ENCODE measurements around the gene RIMS1. TPM values are rescaled to one million over a fixed set of nuclear protein-coding genes. Genes with fewer than 3 reads are reported as not detected.

The RIMS1 gene
- total RNA-seq, 1 experiment from 2014 or later, result not detected

- no peak overlapping the region for H3K27ac ChIP-seq (ENCODE audit: low read length)
- H3K9me3 ChIP-seq (ENCODE audit: low read length), result no peaks in the 10 kb centered on the region
- no peak overlapping the region for H3K9ac ChIP-seq (ENCODE audit: low read length)
- no peak overlapping the region for H2AFZ ChIP-seq (ENCODE audit: low read length)
- H3K36me3 ChIP-seq (ENCODE audit: insufficient read depth, low read length), result no peaks in the 10 kb centered on the region
- H3K9me2 ChIP-seq (replicated peaks; ENCODE audit: insufficient read depth, low read length), result no peaks in the 10 kb centered on the region
- no peak overlapping the region for H3K4me2 ChIP-seq (ENCODE audit: low read depth, low read length, poor library complexity, severe bottlenecking)
- H3K4me1 ChIP-seq (ENCODE audit: low read length), result no peaks in the 10 kb centered on the region
- no peaks in the 10 kb centered on the region for H3K79me2 ChIP-seq (ENCODE audit: low read length)
- H3K4me3 ChIP-seq (ENCODE audit: low read length), result no peak overlapping the region
- no peaks in the 10 kb centered on the region for H4K20me1 ChIP-seq (ENCODE audit: insufficient read depth, low read depth, low read length)
- DNase-seq, result no peak
- H3K27me3 ChIP-seq (ENCODE audit: low read length), result no peaks in the 10 kb centered on the region
Measured at GRCh38 chr6:72238900-72239299, 352.6 kb downstream of the RIMS1 start.

DNA sequence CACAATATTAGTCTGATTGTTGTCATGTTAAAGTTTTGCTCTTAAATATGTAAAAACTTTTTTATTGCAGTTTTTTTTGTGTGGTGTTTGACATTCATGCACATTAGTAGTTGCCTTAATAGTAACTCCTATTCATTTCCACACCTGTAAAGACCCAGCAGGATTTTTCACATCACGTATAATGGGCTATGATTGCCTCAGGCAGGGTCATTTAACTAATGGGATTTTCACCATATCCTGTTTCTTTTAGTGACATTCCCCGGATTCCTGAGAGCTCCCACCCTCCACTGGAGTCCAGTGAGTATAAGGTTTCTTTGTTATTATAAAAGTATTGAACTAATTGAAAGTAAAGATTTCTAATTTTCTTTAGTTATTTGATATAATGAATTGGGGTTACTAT lies 359.2 kb downstream of the RIMS1 start:
- no peaks in the 10 kb centered on the region for H3K4me1 ChIP-seq (ENCODE audit: low read length)
- no peak overlapping the region for H3K4me3 ChIP-seq (ENCODE audit: low read length)
- no peaks in the 10 kb centered on the region for H3K9me3 ChIP-seq (ENCODE audit: low read length)
- H3K9ac ChIP-seq (ENCODE audit: low read length), result no peak overlapping the region
- no peak overlapping the region for H2AFZ ChIP-seq (ENCODE audit: low read length)
- no peaks in the 10 kb centered on the region for H3K79me2 ChIP-seq (ENCODE audit: low read length)
- H3K36me3 ChIP-seq (ENCODE audit: insufficient read depth, low read length), result no peaks in the 10 kb centered on the region
- DNase-seq, result no peak
- H3K27ac ChIP-seq (ENCODE audit: low read length), result no peak overlapping the region
- no peaks in the 10 kb centered on the region for H4K20me1 ChIP-seq (ENCODE audit: insufficient read depth, low read depth, low read length)
- H3K4me2 ChIP-seq (ENCODE audit: low read depth, low read length, poor library complexity, severe bottlenecking), result no peak overlapping the region
- no peaks in the 10 kb centered on the region for H3K27me3 ChIP-seq (ENCODE audit: low read length)
- H3K9me2 ChIP-seq (replicated peaks; ENCODE audit: insufficient read depth, low read length), result no peaks in the 10 kb centered on the region

DNA sequence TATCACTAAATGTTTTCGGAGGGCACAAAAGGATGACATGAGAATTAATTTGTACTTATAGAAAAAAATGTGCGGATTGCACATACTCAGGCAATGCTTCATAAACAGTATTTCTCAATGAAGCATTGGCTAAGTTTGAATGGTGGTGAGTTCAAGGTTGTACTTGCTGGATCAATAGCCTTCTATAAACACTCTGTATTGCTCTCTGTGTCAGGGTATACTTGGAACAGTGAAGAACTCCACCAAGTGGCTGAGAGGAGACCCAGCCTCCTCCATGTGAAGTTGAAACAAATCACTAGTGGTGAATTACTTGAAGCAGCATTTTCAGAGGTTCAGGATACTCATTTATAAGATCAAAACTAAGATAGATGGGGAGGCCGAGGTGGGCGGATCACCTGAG lies 360.6 kb downstream of the RIMS1 start:
- no peak for DNase-seq
- no peaks in the 10 kb centered on the region for H3K36me3 ChIP-seq (ENCODE audit: insufficient read depth, low read length)
- H3K4me2 ChIP-seq (ENCODE audit: low read depth, low read length, poor library complexity, severe bottlenecking), result no peak overlapping the region
- no peaks in the 10 kb centered on the region for H4K20me1 ChIP-seq (ENCODE audit: insufficient read depth, low read depth, low read length)
- H3K27me3 ChIP-seq (ENCODE audit: low read length), result no peaks in the 10 kb centered on the region
- H3K4me1 ChIP-seq (ENCODE audit: low read length), result no peaks in the 10 kb centered on the region
- H2AFZ ChIP-seq (ENCODE audit: low read length), result no peak overlapping the region
- no peak overlapping the region for H3K9ac ChIP-seq (ENCODE audit: low read length)
- no peaks in the 10 kb centered on the region for H3K79me2 ChIP-seq (ENCODE audit: low read length)
- H3K4me3 ChIP-seq (ENCODE audit: low read length), result no peak overlapping the region
- no peak overlapping the region for H3K27ac ChIP-seq (ENCODE audit: low read length)
- no peaks in the 10 kb centered on the region for H3K9me2 ChIP-seq (replicated peaks; ENCODE audit: insufficient read depth, low read length)
- no peaks in the 10 kb centered on the region for H3K9me3 ChIP-seq (ENCODE audit: low read length)

- Histone ChIP-seq H3K36me3 (ENCODE audit: insufficient read depth, low read length) (no peaks in the 10 kb centered on the region), H3K27ac (ENCODE audit: low read length) (no peak overlapping the region), H3K4me1 (ENCODE audit: low read length) (no peaks in the 10 kb centered on the region), H3K4me3 (ENCODE audit: low read length) (no peak overlapping the region), H3K9ac (ENCODE audit: low read length) (no peak overlapping the region), H2AFZ (ENCODE audit: low read length) (no peak overlapping the region), H3K9me3 (ENCODE audit: low read length) (no peaks in the 10 kb centered on the region), H3K27me3 (ENCODE audit: low read length) (no peaks in the 10 kb centered on the region), H3K4me2 (ENCODE audit: low read depth, low read length, poor library complexity, severe bottlenecking) (no peak overlapping the region), H4K20me1 (ENCODE audit: insufficient read depth, low read depth, low read length) (no peaks in the 10 kb centered on the region), H3K79me2 (ENCODE audit: low read length) (no peaks in the 10 kb centered on the region), H3K9me2 (replicated peaks; ENCODE audit: insufficient read depth, low read length) (no peaks in the 10 kb centered on the region)
- DNase-seq, result no peak
Measured at GRCh38 chr6:72248621-72249020, 362.3 kb downstream of the RIMS1 start.

- Histone ChIP-seq H2AFZ (ENCODE audit: low read length) (no peak overlapping the region), H3K9me3 (ENCODE audit: low read length) (no peaks in the 10 kb centered on the region), H3K9ac (ENCODE audit: low read length) (no peak overlapping the region), H3K27me3 (ENCODE audit: low read length) (no peaks in the 10 kb centered on the region), H3K79me2 (ENCODE audit: low read length) (no peaks in the 10 kb centered on the region), H3K36me3 (ENCODE audit: insufficient read depth, low read length) (no peaks in the 10 kb centered on the region), H3K4me2 (ENCODE audit: low read depth, low read length, poor library complexity, severe bottlenecking) (no peak overlapping the region), H3K4me1 (ENCODE audit: low read length) (no peaks in the 10 kb centered on the region), H3K27ac (ENCODE audit: low read length) (no peak overlapping the region), H4K20me1 (ENCODE audit: insufficient read depth, low read depth, low read length) (no peaks in the 10 kb centered on the region), H3K4me3 (ENCODE audit: low read length) (no peak overlapping the region), H3K9me2 (replicated peaks; ENCODE audit: insufficient read depth, low read length) (no peaks in the 10 kb centered on the region)
- DNase-seq, result no peak
Measured at GRCh38 chr6:72250664-72251063, 364.3 kb downstream of the RIMS1 start.

GRCh38 chr6:72260489-72260888 lies 374.1 kb downstream of the RIMS1 start:
- H3K4me2 ChIP-seq (ENCODE audit: low read depth, low read length, poor library complexity, severe bottlenecking), result no peak overlapping the region
- no peak overlapping the region for H2AFZ ChIP-seq (ENCODE audit: low read length)
- H3K4me3 ChIP-seq (ENCODE audit: low read length), result no peak overlapping the region
- H3K4me1 ChIP-seq (ENCODE audit: low read length), result no peaks in the 10 kb centered on the region
- no peaks in the 10 kb centered on the region for H3K79me2 ChIP-seq (ENCODE audit: low read length)
- DNase-seq, result no peak
- H3K9me3 ChIP-seq (ENCODE audit: low read length), result no peaks in the 10 kb centered on the region
- H3K9ac ChIP-seq (ENCODE audit: low read length), result no peak overlapping the region
- H3K27ac ChIP-seq (ENCODE audit: low read length), result no peak overlapping the region
- no peaks in the 10 kb centered on the region for H4K20me1 ChIP-seq (ENCODE audit: insufficient read depth, low read depth, low read length)
- no peaks in the 10 kb centered on the region for H3K27me3 ChIP-seq (ENCODE audit: low read length)
- no peaks in the 10 kb centered on the region for H3K9me2 ChIP-seq (replicated peaks; ENCODE audit: insufficient read depth, low read length)
- no peaks in the 10 kb centered on the region for H3K36me3 ChIP-seq (ENCODE audit: insufficient read depth, low read length)

- Histone ChIP-seq H3K9me3 (ENCODE audit: low read length) (no peaks in the 10 kb centered on the region), H3K27me3 (ENCODE audit: low read length) (no peaks in the 10 kb centered on the region), H3K9me2 (replicated peaks; ENCODE audit: insufficient read depth, low read length) (no peaks in the 10 kb centered on the region), H3K4me3 (ENCODE audit: low read length) (no peak overlapping the region), H3K36me3 (ENCODE audit: insufficient read depth, low read length) (no peaks in the 10 kb centered on the region), H3K4me2 (ENCODE audit: low read depth, low read length, poor library complexity, severe bottlenecking) (no peak overlapping the region), H3K27ac (ENCODE audit: low read length) (no peak overlapping the region), H3K4me1 (ENCODE audit: low read length) (no peaks in the 10 kb centered on the region), H4K20me1 (ENCODE audit: insufficient read depth, low read depth, low read length) (no peaks in the 10 kb centered on the region), H3K9ac (ENCODE audit: low read length) (no peak overlapping the region), H3K79me2 (ENCODE audit: low read length) (no peaks in the 10 kb centered on the region), H2AFZ (ENCODE audit: low read length) (no peak overlapping the region)
- no peak for DNase-seq
Measured at GRCh38 chr6:72261554-72261953, 375.2 kb downstream of the RIMS1 start.

DNA sequence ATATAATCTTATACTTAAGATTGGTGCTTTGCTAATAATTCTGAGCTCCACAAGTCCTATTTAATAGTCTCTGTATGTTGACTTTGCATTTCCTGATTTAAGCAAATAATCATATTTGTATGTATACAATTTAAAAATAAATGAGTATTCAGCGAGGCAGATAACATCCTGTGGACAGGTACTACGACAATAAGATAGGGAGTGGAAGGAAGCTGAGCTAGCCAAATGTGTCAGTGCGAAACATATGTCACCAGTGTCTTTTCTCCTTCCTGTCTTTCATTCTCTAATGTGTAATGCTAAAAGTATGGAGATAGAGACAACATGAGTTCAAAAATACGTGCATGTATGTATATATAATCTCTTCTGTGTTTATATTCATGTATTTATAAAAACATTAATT lies 375.9 kb downstream of the RIMS1 start:
- Histone ChIP-seq H3K36me3 (ENCODE audit: insufficient read depth, low read length) (no peaks in the 10 kb centered on the region), H3K9me3 (ENCODE audit: low read length) (no peaks in the 10 kb centered on the region), H3K79me2 (ENCODE audit: low read length) (no peaks in the 10 kb centered on the region), H3K9ac (ENCODE audit: low read length) (no peak overlapping the region), H3K27me3 (ENCODE audit: low read length) (no peaks in the 10 kb centered on the region), H2AFZ (ENCODE audit: low read length) (no peak overlapping the region), H3K4me1 (ENCODE audit: low read length) (no peaks in the 10 kb centered on the region), H3K27ac (ENCODE audit: low read length) (no peak overlapping the region), H4K20me1 (ENCODE audit: insufficient read depth, low read depth, low read length) (no peaks in the 10 kb centered on the region), H3K4me2 (ENCODE audit: low read depth, low read length, poor library complexity, severe bottlenecking) (no peak overlapping the region), H3K4me3 (ENCODE audit: low read length) (no peak overlapping the region), H3K9me2 (replicated peaks; ENCODE audit: insufficient read depth, low read length) (no peaks in the 10 kb centered on the region)
- DNase-seq, result no peak

DNA sequence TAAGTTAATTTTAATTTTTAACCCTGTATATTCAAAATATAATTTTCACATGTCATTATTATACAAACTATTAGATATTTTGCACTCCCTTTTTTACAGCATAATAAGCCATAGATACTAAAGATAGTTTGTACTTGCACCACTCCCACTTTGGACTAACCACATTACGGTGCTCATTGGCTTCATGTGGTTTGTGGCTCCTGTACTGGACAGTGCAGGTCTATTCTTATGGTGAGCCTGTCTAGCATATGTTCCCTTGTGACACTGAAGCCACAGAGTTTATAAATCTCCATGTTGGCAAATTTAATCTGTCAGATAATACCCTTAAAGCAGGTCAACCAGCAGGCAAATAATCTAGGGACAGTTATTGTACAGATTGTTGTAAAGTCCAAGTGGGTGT lies 381.1 kb downstream of the RIMS1 start:
- Histone ChIP-seq H3K4me2 (ENCODE audit: low read depth, low read length, poor library complexity, severe bottlenecking) (no peak overlapping the region), H3K36me3 (ENCODE audit: insufficient read depth, low read length) (no peaks in the 10 kb centered on the region), H3K4me3 (ENCODE audit: low read length) (no peak overlapping the region), H4K20me1 (ENCODE audit: insufficient read depth, low read depth, low read length) (no peaks in the 10 kb centered on the region), H3K9ac (ENCODE audit: low read length) (no peak overlapping the region), H3K79me2 (ENCODE audit: low read length) (no peaks in the 10 kb centered on the region), H3K9me2 (replicated peaks; ENCODE audit: insufficient read depth, low read length) (no peaks in the 10 kb centered on the region), H3K4me1 (ENCODE audit: low read length) (no peaks in the 10 kb centered on the region), H3K27ac (ENCODE audit: low read length) (no peak overlapping the region), H3K9me3 (ENCODE audit: low read length) (no peaks in the 10 kb centered on the region), H3K27me3 (ENCODE audit: low read length) (no peaks in the 10 kb centered on the region), H2AFZ (ENCODE audit: low read length) (no peak overlapping the region)
- no peak for DNase-seq
